WTC11 (cell line): ENCODE data around the gene RPEL1. TPM values are rescaled to one million over a fixed set of nuclear protein-coding genes. Genes with fewer than 3 reads are reported as not detected.
"Not testable (repeated sequence)": the region's sequence is repeated elsewhere in the genome, so short reads cannot be mapped to it uniquely, and the experiment has no call there.

Source experiments
- ATAC-seq: fragments of 200-7000 bp; cut with Tn5 transposase; 2 replicates; pipeline ENCODE4 v1.10.0; 2021; ENCODE audit warnings: mild to moderate bottlenecking, moderate library complexity
- CTCF ChIA-PET: fragments of 300-600 bp; sonication (Branson Sonifier 250); formaldehyde crosslinking; loops from one replicate; lab custom pipeline; 2021; ENCODE audit warnings: antibody characterized with exemption; lab: Charles Lee
- POLR2A ChIA-PET: fragments of 350-600 bp; sonication (Branson Sonifier 250); formaldehyde crosslinking; loops from one replicate; lab custom pipeline; 2021; ENCODE audit warnings: antibody characterized with exemption; lab: Charles Lee
- DNase-seq: peaks from one replicate; pipeline ENCODE4 v3.0.0; 2021; ENCODE audit warnings: low spot score
- H3K27ac Mint-ChIP-seq: 2 replicates; pipeline ENCODE4 v1.8.0; 2021; ENCODE audit warnings: mixed read lengths
- H3K27me3 Mint-ChIP-seq: 2 replicates; pipeline ENCODE4 v1.8.0; 2021; ENCODE audit warnings: low read depth, mild to moderate bottlenecking, moderate library complexity, mixed read lengths
- H3K36me3 Mint-ChIP-seq: 2 replicates; pipeline ENCODE4 v1.8.0; 2021; ENCODE audit warnings: mixed read lengths
- H3K4me1 Mint-ChIP-seq: 2 replicates; pipeline ENCODE4 v1.8.0; 2022; ENCODE audit warnings: mixed read lengths
- H3K4me3 Mint-ChIP-seq: 2 replicates; pipeline ENCODE4 v1.8.0; 2021; ENCODE audit warnings: mild to moderate bottlenecking, moderate library complexity, mixed read lengths
- H3K9me3 Mint-ChIP-seq: 2 replicates; pipeline ENCODE4 v1.8.0; 2021; ENCODE audit warnings: mixed read lengths
- ARID4B ChIP-seq: sonication (generic); formaldehyde crosslinking; IDR thresholded peaks from 2 replicates; pipeline ENCODE4 v1.8.0; 2023; ENCODE audit warnings: missing genetic modification reagents, mild to moderate bottlenecking, borderline replicate concordance
- ATF3 ChIP-seq: sonication (generic); formaldehyde crosslinking; conservative IDR thresholded peaks from 2 replicates; pipeline ENCODE4 v1.8.1; 2022; ENCODE audit warnings: mild to moderate bottlenecking, missing genetic modification reagents
- CREB1 ChIP-seq: sonication (generic); formaldehyde crosslinking; IDR thresholded peaks from 2 replicates; pipeline ENCODE4 v1.8.0; 2023; ENCODE audit warnings: mild to moderate bottlenecking, missing genetic modification reagents
- MAX ChIP-seq: sonication (generic); formaldehyde crosslinking; IDR thresholded peaks from 2 replicates; pipeline ENCODE4 v1.8.0; 2022; ENCODE audit warnings: mild to moderate bottlenecking, missing genetic modification reagents
- MLX ChIP-seq: sonication (generic); formaldehyde crosslinking; IDR thresholded peaks from 2 replicates; pipeline ENCODE4 v1.8.1; 2023; ENCODE audit warnings: mild to moderate bottlenecking, missing genetic modification reagents, moderate library complexity
- PRRX2 ChIP-seq: fragments of 250-450 bp; sonication (Bioruptor Pico); IDR thresholded peaks from 2 replicates; pipeline ENCODE4 v1.8.0; 2021; ENCODE audit warnings: mild to moderate bottlenecking
- SOX15 ChIP-seq: fragments of 250-450 bp; sonication (Bioruptor Pico); IDR thresholded peaks from 2 replicates; pipeline ENCODE4 v1.9.0; 2021; ENCODE audit warnings: mild to moderate bottlenecking
- ZNF263 ChIP-seq: sonication (generic); formaldehyde crosslinking; IDR thresholded peaks from 2 replicates; pipeline ENCODE4 v1.8.1; 2022; ENCODE audit warnings: low read depth, mild to moderate bottlenecking, moderate library complexity, missing genetic modification reagents
- ZNF281 ChIP-seq: sonication (generic); formaldehyde crosslinking; IDR thresholded peaks from 2 replicates; pipeline ENCODE4 v1.8.0; 2023; ENCODE audit warnings: mild to moderate bottlenecking, missing genetic modification reagents
- ZNF396 ChIP-seq: fragments of 250-450 bp; sonication (Bioruptor Pico); IDR thresholded peaks from 2 replicates; pipeline ENCODE4 v1.8.0; 2021; ENCODE audit warnings: mild to moderate bottlenecking, moderate library complexity, borderline replicate concordance
- ZNF512 ChIP-seq: sonication (generic); formaldehyde crosslinking; IDR thresholded peaks from 2 replicates; pipeline ENCODE4 v1.8.1; 2022; ENCODE audit warnings: missing genetic modification reagents, borderline replicate concordance
- total RNA-seq: library from RNA; stranded (reverse); gene quantifications from 3 replicates; pipeline ENCODE4 v1.2.3, GENCODE V29; 2021

RPEL1 gene
- total RNA-seq, 1 experiment from 2014 or later, result 0.09 TPM

GRCh38 chr10:103256613-103257012 is 10.9 kb downstream of the RPEL1 start:
- Mint-ChIP-seq H3K4me1 (no peaks in the 10 kb centered on the region), H3K36me3 (peaks cover 22% of the 10 kb centered on the region), H3K4me3 (no peak overlapping the region), H3K27me3 (peaks cover 4% of the 10 kb centered on the region), H3K9me3 (peaks cover 31% of the 10 kb centered on the region), H3K27ac (no peak overlapping the region)
- ChIA-PET POLR2A (no interaction called here), CTCF (interaction anchor here (0.6 to 1.1 kb wide), 4 partner anchors 12 to 1164 kb away, joined by 3 to 5 read pairs (median 4); no protein-coding TSS in a partner anchor)
- no peak for ATAC-seq
- no peak for DNase-seq
- TF ChIP-seq MLX (CRISPR knock-in tag) (no peak), ZNF396 (no peak), ZNF263 (CRISPR knock-in tag) (no peak), CREB1 (CRISPR knock-in tag) (no peak), ZNF281 (CRISPR knock-in tag) (no peak), SOX15 (no peak), ARID4B (CRISPR knock-in tag) (no peak), ATF3 (CRISPR knock-in tag) (no peak), PRRX2 (no peak), MAX (CRISPR knock-in tag) (no peak)

- CTCF ChIA-PET, result no interaction called here
- POLR2A ChIA-PET, result no interaction called here
- Mint-ChIP-seq H3K4me1 (no peaks in the 10 kb centered on the region), H3K27ac (no peak overlapping the region), H3K36me3 (peaks cover 22% of the 10 kb centered on the region), H3K9me3 (peaks cover 35% of the 10 kb centered on the region), H3K4me3 (no peak overlapping the region), H3K27me3 (peaks cover 4% of the 10 kb centered on the region)
- TF ChIP-seq ZNF512, result no peak
- DNase-seq (no peak), ATAC-seq (no peak)
These were observed 12.1 kb downstream of the RPEL1 start for GRCh38 chr10:103257812-103258211.

- Mint-ChIP-seq H3K36me3 (peaks cover 22% of the 10 kb centered on the region), H3K9me3 (peaks cover 35% of the 10 kb centered on the region)
- CTCF ChIA-PET, H3K4me1 Mint-ChIP-seq, DNase-seq, H3K27ac Mint-ChIP-seq, H3K27me3 Mint-ChIP-seq, H3K4me3 Mint-ChIP-seq, POLR2A ChIA-PET, ATAC-seq: not testable (repeated sequence)
These were observed 13.2 kb downstream of the RPEL1 start for GRCh38 chr10:103258928-103259327.
